Neuron (in vitro differentiated cells): Measurements from ENCODE around the gene TTYH3.

Source experiments
- H2AFZ ChIP-seq: one replicate; pipeline ENCODE4 v1.6.1; 2013; ENCODE audit warnings: low read depth, mild to moderate bottlenecking, inconsistent platforms, low read length, moderate library complexity
- H3K27me3 ChIP-seq: one replicate; pipeline ENCODE4 v1.6.1; 2013; ENCODE audit warnings: low read length; ENCODE audit not compliant: insufficient read depth
- H3K36me3 ChIP-seq: one replicate; pipeline ENCODE4 v1.6.1; 2013; ENCODE audit warnings: low read length; ENCODE audit not compliant: insufficient read depth
- H3K4me1 ChIP-seq: one replicate; pipeline ENCODE4 v1.6.1; 2013; ENCODE audit warnings: low read length; ENCODE audit not compliant: insufficient read depth
- H3K4me3 ChIP-seq: 2 replicates; pipeline ENCODE4 v1.5.1; 2013; ENCODE audit warnings: mild to moderate bottlenecking, low read length, moderate library complexity
- H3K9me3 ChIP-seq: one replicate; pipeline ENCODE4 v1.6.1; 2013; ENCODE audit warnings: low read length

TTYH3 gene

GRCh38 chr7:2646680-2647571, 15.1 kb downstream of the TTYH3 start:
- no peaks in the 10 kb centered on the region for H3K27me3 ChIP-seq
- H3K9me3 ChIP-seq: no peaks in the 10 kb centered on the region
- H3K4me1 ChIP-seq: peaks cover 28% of the 10 kb centered on the region
- no peak overlapping the region for H3K4me3 ChIP-seq
- H2AFZ ChIP-seq: no peak overlapping the region
- peaks cover 35% of the 10 kb centered on the region for H3K36me3 ChIP-seq

- Histone ChIP-seq H3K36me3 (peaks cover 43% of the 10 kb centered on the region), H2AFZ (no peak overlapping the region), H3K4me1 (peaks cover 26% of the 10 kb centered on the region), H3K27me3 (no peaks in the 10 kb centered on the region), H3K9me3 (no peaks in the 10 kb centered on the region), H3K4me3 (no peak overlapping the region)
Observed at GRCh38 chr7:2647594-2648172, 15.9 kb downstream of the TTYH3 start.

- peaks cover 47% of the 10 kb centered on the region for H3K36me3 ChIP-seq
- H2AFZ ChIP-seq: no peak overlapping the region
- no peaks in the 10 kb centered on the region for H3K27me3 ChIP-seq
- no peaks in the 10 kb centered on the region for H3K9me3 ChIP-seq
- H3K4me1 ChIP-seq: peaks cover 15% of the 10 kb centered on the region
- no peak overlapping the region for H3K4me3 ChIP-seq
Observed at GRCh38 chr7:2649139-2649838, 17.5 kb downstream of the TTYH3 start.

GRCh38 chr7:2649991-2650390, 18.2 kb downstream of the TTYH3 start:
- peaks cover 47% of the 10 kb centered on the region for H3K36me3 ChIP-seq
- H2AFZ ChIP-seq: no peak overlapping the region
- H3K4me1 ChIP-seq: peaks cover 8% of the 10 kb centered on the region
- H3K4me3 ChIP-seq: no peak overlapping the region
- H3K9me3 ChIP-seq: no peaks in the 10 kb centered on the region
- H3K27me3 ChIP-seq: no peaks in the 10 kb centered on the region

- Histone ChIP-seq H3K27me3 (no peaks in the 10 kb centered on the region), H3K4me1 (peaks cover 3% of the 10 kb centered on the region), H3K36me3 (peaks cover 49% of the 10 kb centered on the region), H3K9me3 (no peaks in the 10 kb centered on the region), H3K4me3 (no peak overlapping the region), H2AFZ (no peak overlapping the region)
Observed at GRCh38 chr7:2650451-2650850, 18.7 kb downstream of the TTYH3 start.

- Histone ChIP-seq H3K27me3 (no peaks in the 10 kb centered on the region), H2AFZ (no peak overlapping the region), H3K9me3 (no peaks in the 10 kb centered on the region), H3K36me3 (peaks cover 58% of the 10 kb centered on the region), H3K4me1 (no peaks in the 10 kb centered on the region), H3K4me3 (no peak overlapping the region)
Observed at GRCh38 chr7:2651336-2651735, 19.6 kb downstream of the TTYH3 start.

- Histone ChIP-seq H3K4me3 (no peak overlapping the region), H3K27me3 (no peaks in the 10 kb centered on the region), H3K36me3 (peaks cover 64% of the 10 kb centered on the region), H3K4me1 (no peaks in the 10 kb centered on the region), H3K9me3 (no peaks in the 10 kb centered on the region), H2AFZ (no peak overlapping the region)
Observed at GRCh38 chr7:2651847-2652735, 20.3 kb downstream of the TTYH3 start.

- H3K4me3 ChIP-seq: no peak overlapping the region
- H3K36me3 ChIP-seq: peaks cover 64% of the 10 kb centered on the region
- H3K4me1 ChIP-seq: no peaks in the 10 kb centered on the region
- H3K27me3 ChIP-seq: no peaks in the 10 kb centered on the region
- H3K9me3 ChIP-seq: no peaks in the 10 kb centered on the region
- no peak overlapping the region for H2AFZ ChIP-seq
Observed at GRCh38 chr7:2652736-2653060, 20.9 kb downstream of the TTYH3 start.

GRCh38 chr7:2654059-2654458, 22.3 kb downstream of the TTYH3 start:
- Histone ChIP-seq H3K4me3 (no peak overlapping the region), H3K36me3 (peaks cover 60% of the 10 kb centered on the region), H3K4me1 (no peaks in the 10 kb centered on the region), H2AFZ (no peak overlapping the region), H3K9me3 (no peaks in the 10 kb centered on the region), H3K27me3 (no peaks in the 10 kb centered on the region)

GRCh38 chr7:2655870-2656614, 24.3 kb downstream of the TTYH3 start:
- no peak overlapping the region for H2AFZ ChIP-seq

GRCh38 chr7:2657208-2657607, 25.4 kb downstream of the TTYH3 start:
- no peaks in the 10 kb centered on the region for H3K9me3 ChIP-seq
- peaks cover 51% of the 10 kb centered on the region for H3K36me3 ChIP-seq
- H3K27me3 ChIP-seq: no peaks in the 10 kb centered on the region
- no peak overlapping the region for H3K4me3 ChIP-seq
- H2AFZ ChIP-seq: no peak overlapping the region
- no peaks in the 10 kb centered on the region for H3K4me1 ChIP-seq

More at GRCh38 chr7:2655870-2656614, 24.3 kb downstream of the TTYH3 start:
- H3K4me3 ChIP-seq: no peak overlapping the region
- H3K36me3 ChIP-seq: peaks cover 46% of the 10 kb centered on the region
- no peaks in the 10 kb centered on the region for H3K27me3 ChIP-seq
- H3K9me3 ChIP-seq: no peaks in the 10 kb centered on the region
- H3K4me1 ChIP-seq: no peaks in the 10 kb centered on the region
